KOPT-K1 (cell line): ENCODE results near the gene F8.
A peak's percentile ranks its signal among the peaks of the same experiment; 100 is the strongest.

ENCODE experiments used
- H3K27ac ChIP-seq: fragments of 200-600 bp; sonication (generic); 2 replicates; pipeline ENCODE4 v1.5.1; 2016; ENCODE audit warnings: antibody characterized with exemption, mild to moderate bottlenecking, low read depth, low read length; ENCODE audit not compliant: poor library complexity, severe bottlenecking
- H3K36me3 ChIP-seq: fragments of 200-600 bp; sonication (generic); 2 replicates; pipeline ENCODE4 v1.5.1; 2017; ENCODE audit warnings: antibody characterized with exemption, mild to moderate bottlenecking, low read length, moderate library complexity; ENCODE audit not compliant: insufficient read depth
- H3K9me3 ChIP-seq: fragments of 200-600 bp; sonication (generic); 2 replicates; pipeline ENCODE4 v1.5.1; 2017; ENCODE audit warnings: antibody characterized with exemption, low read length, mild to moderate bottlenecking; ENCODE audit not compliant: insufficient read depth, poor library complexity, severe bottlenecking

F8 gene

DNA sequence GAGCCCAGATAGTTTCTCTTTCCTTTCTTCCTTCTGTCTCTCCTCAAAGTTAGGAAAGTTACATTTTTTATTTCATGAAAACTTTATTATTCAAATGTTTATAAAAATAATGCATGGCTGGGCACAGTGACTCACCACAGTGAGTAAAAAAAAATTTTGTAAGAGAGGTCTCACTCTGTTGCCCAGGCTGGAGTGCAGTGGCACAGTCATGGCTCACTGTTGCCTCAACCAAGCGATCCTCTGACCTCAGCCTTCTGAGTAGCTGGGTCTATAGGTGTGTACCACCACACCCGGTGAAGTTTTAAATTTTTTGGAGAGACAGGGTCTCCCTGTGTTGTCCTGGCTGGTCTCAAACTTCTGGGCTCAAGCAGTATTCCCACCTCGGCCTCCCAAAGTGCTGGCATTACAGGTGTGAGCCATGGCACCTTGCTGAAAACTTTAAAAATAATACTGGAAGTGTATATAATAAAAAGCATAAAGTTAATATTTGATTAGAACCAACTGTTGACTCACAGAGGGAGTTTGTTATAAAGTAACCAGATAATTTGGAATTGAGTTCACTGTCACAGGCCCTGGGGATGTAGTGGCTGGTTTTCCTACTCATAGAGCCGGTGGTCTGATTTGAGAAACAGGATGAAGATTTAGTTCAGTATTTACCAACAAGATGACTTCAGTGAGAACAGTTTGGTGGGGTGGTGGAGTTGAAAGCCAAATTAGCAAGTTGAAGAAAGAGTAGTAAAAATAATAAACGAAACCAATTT lies 30.4 kb upstream of the F8 start:
- H3K36me3 ChIP-seq: peaks cover 15% of the 10 kb centered on the region
- peak overlapping the region; percentile 93 for H3K27ac ChIP-seq
- H3K9me3 ChIP-seq: no peaks in the 10 kb centered on the region

DNA sequence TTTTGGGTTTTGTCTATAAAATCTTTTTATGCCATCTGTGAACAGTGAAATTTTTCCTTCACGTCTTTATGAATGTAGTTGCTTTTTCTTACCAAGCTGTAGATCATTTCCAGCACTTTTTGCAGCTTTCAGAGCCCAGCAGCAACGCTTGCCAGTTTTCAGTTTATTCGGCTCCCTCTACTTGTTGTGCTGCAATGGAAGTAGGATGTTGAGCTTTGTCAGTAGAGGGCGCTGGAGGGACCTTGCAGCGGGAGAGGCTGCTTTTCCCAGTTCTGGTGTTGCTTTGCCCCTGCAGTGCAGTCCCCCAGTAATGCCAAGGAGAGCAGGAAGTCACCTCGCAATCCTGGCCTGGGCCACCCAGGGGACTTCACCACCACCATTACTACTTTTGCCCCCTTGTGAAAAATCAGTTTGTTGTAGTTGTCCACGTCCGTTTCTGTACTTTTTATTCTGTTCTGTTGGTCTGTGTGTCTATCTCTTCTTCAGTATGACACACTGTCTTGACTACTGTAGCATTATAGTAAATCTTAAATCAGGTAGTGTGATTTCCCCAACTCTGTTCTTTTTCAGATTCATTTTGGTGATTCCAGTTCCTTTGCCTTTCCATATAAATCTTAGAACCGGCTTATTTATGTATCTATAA lies 26.6 kb upstream of the F8 start:
- H3K27ac ChIP-seq: peak overlapping the region; percentile 93
- H3K9me3 ChIP-seq: no peaks in the 10 kb centered on the region
- H3K36me3 ChIP-seq: peaks cover 17% of the 10 kb centered on the region

- Histone ChIP-seq H3K9me3 (no peaks in the 10 kb centered on the region), H3K27ac (peak overlapping the region; percentile 31), H3K36me3 (peaks cover 12% of the 10 kb centered on the region; the same call in 1 of the 2 replicates)
These were observed 24.4 kb upstream of the F8 start for GRCh38 chrX:155046811-155047528.

DNA sequence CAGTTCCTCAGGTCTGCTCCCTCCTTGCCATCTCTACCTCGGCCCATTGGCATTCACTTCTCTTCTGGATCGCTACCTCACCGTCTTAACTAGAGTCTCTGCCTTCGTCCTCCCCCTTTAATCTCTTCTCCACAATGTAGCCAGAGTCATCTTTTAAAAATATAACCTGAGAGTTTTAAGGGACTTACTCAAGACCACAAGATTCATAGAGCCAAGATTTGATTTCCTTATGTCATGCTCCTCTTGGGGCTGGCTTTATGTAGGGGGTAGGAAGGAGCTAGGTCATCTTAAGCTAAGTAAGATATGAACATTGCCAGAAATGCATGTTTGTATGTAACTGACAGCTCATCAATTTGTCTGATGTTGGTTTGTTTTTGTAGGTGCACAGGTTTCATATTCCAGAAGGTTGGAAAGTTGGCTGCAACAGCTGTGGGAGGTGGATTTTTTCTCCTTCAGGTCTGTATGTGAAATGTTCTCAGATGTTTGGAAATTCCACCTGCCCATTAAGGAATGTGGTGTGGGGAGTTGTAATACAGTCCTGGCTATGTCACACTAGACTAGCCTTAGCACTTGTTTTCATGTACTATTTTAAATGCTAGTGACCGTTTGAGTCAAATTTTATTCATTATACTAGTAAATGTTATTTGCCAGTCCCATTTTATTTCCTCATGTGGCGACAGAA lies 23.7 kb upstream of the F8 start:
- H3K27ac ChIP-seq: no peak overlapping the region
- peaks cover 12% of the 10 kb centered on the region; the same call in 1 of the 2 replicates for H3K36me3 ChIP-seq
- no peaks in the 10 kb centered on the region for H3K9me3 ChIP-seq

- Histone ChIP-seq H3K9me3 (peaks cover 9% of the 10 kb centered on the region), H3K36me3 (peaks cover 26% of the 10 kb centered on the region)
These were observed 13.2 kb upstream of the F8 start for GRCh38 chrX:155035688-155036087.

GRCh38 chrX:155031657-155032056 lies 9.1 kb upstream of the F8 start:
- Histone ChIP-seq H3K27ac (no peak overlapping the region), H3K9me3 (peaks cover 9% of the 10 kb centered on the region), H3K36me3 (peaks cover 20% of the 10 kb centered on the region)

More at GRCh38 chrX:155035688-155036087, 13.2 kb upstream of the F8 start:
- H3K27ac ChIP-seq: no peak overlapping the region

GRCh38 chrX:155028877-155029291 lies 6.4 kb upstream of the F8 start:
- H3K27ac ChIP-seq: peak overlapping the region; percentile 98
- H3K9me3 ChIP-seq: no peaks in the 10 kb centered on the region
- peaks cover 6% of the 10 kb centered on the region; the same call in 1 of the 2 replicates for H3K36me3 ChIP-seq

- Histone ChIP-seq H3K27ac (peak overlapping the region; percentile 98), H3K9me3 (no peaks in the 10 kb centered on the region), H3K36me3 (no peaks in the 10 kb centered on the region)
These were observed 5.6 kb upstream of the F8 start for GRCh38 chrX:155028129-155028528.

DNA sequence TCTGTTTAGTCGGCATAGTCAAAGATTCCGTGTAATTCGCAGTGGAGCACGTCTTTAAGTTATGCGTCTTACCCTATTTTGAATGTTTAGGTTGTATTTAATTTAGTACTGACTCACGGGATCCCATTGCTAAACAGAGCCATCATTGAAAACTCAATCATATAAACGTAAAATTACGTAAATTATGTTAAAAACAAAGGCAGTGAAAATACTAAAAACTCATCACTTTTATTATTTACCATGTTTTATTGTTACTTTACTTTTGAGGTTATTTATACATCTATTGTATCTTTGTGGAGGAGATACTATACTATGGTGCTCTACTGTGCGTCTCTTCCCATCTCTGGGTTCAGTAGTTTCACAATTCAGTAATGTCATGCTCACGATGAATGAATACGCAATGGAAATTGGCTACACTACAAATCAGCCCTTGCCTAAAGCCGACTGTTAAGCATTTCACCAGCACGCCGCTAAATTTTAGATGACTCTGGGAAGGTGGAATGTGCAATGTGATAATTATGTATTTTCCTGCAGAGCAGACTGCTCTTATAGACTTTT lies 5.1 kb upstream of the F8 start:
- H3K9me3 ChIP-seq: no peaks in the 10 kb centered on the region
- peak overlapping the region; percentile 98 for H3K27ac ChIP-seq

DNA sequence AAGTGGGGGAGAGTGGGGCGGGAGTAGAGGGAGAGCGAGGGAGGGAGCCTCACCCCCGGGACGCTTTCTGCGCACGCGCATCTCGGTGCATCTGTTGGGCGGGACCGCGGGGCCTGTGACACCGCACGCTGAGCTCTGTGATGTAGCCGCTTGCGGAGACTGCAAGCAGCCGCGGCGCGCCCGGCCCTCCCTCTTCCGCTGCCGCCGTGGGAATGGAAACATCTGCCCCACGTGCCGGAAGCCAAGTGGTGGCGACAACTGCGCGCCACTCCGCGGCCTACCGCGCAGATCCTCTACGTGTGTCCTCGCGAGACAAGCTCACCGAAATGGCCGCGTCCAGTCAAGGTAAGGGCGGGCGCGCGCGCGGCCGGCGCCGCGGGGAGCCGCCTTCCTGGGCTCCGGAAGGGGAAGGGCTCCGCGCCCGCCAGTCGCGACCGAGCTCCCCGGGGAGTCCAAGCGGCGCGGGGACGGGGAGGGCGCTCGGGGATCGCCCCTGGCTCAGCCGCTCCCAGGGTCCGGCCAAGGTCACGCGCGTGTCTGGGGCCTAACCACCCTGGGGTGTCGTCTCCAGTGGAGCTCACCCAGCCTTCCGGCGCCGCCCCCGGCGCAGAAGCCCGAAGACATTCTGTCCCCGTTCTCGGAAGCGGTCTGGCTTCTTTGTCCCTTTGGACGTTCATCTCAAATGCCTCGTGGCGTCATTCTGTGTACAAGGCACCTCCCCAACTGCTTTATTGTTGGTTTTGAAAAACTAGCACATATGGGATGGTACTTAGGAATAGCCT lies 4.4 kb upstream of the F8 start, which contains the start of gene FUNDC2:
TSS of gene FUNDC2 (plus strand) at position 118 of the 782 bp plus-strand sequence. CDS start at position 213, 95 bp downstream.
- Histone ChIP-seq H3K36me3 (no peaks in the 10 kb centered on the region), H3K9me3 (no peaks in the 10 kb centered on the region), H3K27ac (peak within 1 kb of the TSS; percentile 98)

More for the DNA sequence above, 5.1 kb upstream of the F8 start:
- no peaks in the 10 kb centered on the region for H3K36me3 ChIP-seq

DNA sequence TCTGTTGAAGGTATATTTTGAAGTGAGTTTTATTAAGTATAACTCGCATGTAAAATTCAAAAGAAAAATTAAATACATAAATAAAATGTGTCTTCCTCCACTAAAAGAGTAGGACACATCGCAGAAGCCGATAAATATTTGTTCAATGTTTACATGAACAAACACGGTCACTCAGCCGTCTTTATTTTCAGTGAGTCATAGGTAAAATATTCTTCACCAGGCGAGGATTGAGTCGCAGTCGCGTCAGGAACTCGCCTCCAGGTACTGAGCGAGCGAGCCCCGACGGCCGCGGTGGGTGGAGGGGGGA lies 3.9 kb upstream of the F8 start:
- Histone ChIP-seq H3K36me3 (no peaks in the 10 kb centered on the region), H3K27ac (peak overlapping the region; percentile 59), H3K9me3 (no peaks in the 10 kb centered on the region)

GRCh38 chrX:155023907-155024833 lies 1.6 kb upstream of the F8 start:
- Histone ChIP-seq H3K27ac (no peak overlapping the region), H3K9me3 (no peaks in the 10 kb centered on the region), H3K36me3 (no peaks in the 10 kb centered on the region)

GRCh38 chrX:155020591-155020990 lies 1.9 kb downstream of the F8 start:
- H3K36me3 ChIP-seq: no peaks in the 10 kb centered on the region
- H3K27ac ChIP-seq: no peak overlapping the region
- H3K9me3 ChIP-seq: no peaks in the 10 kb centered on the region
